A172 (cell line): ENCODE results near the gene IFNL3. TPM values are rescaled to one million over a fixed set of nuclear protein-coding genes. Genes with fewer than 3 reads are reported as not detected.
"Not testable (repeated sequence)": the region's sequence is repeated elsewhere in the genome, so short reads cannot be mapped to it uniquely, and the experiment has no call there.

Experiments
- DNase-seq: peaks from one replicate; pipeline ENCODE4 v3.0.0-alpha.2; 2015; ENCODE audit warnings: low spot score
- total RNA-seq: library from RNA; depleted of rRNA; stranded (reverse); fragments of >200 nt; shearing (Covaris generic); gene quantifications from 2 replicates; pipeline ENCODE4 v1.2.3, GENCODE V29; 2014; rRNA removed

The IFNL3 gene
- not detected in 2 replicates for total RNA-seq

- DNase-seq, result not testable (repeated sequence)
Observed at GRCh38 chr19:39244410-39245100, at the start of gene IFNL3. Gene IFNL3 (minus strand): TSS chr19:39245006. CDS start chr19:39244967, 39 bp downstream.

- no peak for DNase-seq
Observed at GRCh38 chr19:39293394-39293793, 48.6 kb upstream of the IFNL3 start.

- no peak for DNase-seq
Observed at GRCh38 chr19:39284032-39284431, 39.2 kb upstream of the IFNL3 start.

DNA sequence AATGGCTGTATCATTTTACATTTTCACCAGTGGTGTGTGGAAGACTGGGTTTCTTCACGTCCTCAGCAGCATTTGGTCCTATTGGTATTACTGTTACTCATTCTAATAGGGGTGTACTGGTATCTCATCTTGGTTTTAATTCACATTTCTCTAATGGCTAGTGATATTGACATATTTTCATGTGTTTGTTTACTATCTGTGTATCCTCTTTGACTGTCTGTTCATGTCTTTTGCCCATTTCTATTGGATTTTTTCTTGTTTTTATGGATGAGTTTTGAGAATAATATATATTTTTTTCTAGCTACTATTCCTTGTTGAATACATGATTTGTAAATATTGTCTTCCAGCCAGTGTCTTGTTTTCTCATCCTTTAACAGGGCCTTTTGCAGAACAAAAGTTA is 37.2 kb upstream of the IFNL3 start:
- no peak for DNase-seq

DNA sequence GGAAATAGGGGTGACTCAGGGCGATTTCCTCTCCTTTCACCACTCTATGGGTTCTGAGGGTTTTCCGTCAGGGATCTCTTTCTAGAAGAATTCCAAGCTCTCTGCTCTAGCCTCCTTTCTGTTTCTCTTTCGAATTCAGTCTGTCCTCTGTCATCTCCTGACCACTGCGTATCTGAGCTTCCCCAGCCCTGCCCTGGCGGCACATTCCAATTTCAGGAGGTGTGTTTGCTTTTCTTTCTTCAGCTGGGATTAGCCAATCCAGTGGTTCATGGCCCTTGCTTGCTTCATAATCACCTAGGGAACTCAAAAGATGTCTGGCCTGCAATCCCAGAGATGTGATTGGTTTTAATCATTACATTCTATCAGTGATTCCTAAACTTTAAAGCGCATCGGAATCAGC is 32.8 kb upstream of the IFNL3 start:
- no peak for DNase-seq

- DNase-seq, result no peak
Observed at GRCh38 chr19:39276740-39277139, 31.9 kb upstream of the IFNL3 start.

- DNase-seq, result no peak
Observed at GRCh38 chr19:39275578-39275977, 30.8 kb upstream of the IFNL3 start.

DNA sequence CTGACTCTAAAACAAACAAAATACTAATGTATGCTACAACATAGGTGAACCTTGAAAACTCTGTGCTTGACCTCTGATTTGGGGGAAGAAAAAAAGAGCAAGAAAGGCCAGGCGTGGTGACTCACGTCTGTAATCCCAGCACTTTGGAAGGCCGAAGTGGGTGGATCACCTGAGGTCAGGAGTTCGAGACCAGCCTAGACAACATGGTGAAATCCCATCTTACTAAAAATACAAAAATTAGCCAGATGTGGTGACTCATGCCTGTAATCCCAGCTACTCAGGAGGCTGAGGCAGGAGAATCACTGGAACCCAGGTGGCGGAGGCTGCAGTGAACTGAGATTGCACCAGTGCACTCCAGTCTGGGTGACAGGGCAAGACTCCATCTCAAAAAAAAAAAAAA is 29.1 kb upstream of the IFNL3 start:
- DNase-seq, result peak; percentile 7

- no peak for DNase-seq
Observed at GRCh38 chr19:39270036-39270871, 25.4 kb upstream of the IFNL3 start.

GRCh38 chr19:39269369-39269768 is 24.6 kb upstream of the IFNL3 start:
- DNase-seq, result not testable (repeated sequence)

DNA sequence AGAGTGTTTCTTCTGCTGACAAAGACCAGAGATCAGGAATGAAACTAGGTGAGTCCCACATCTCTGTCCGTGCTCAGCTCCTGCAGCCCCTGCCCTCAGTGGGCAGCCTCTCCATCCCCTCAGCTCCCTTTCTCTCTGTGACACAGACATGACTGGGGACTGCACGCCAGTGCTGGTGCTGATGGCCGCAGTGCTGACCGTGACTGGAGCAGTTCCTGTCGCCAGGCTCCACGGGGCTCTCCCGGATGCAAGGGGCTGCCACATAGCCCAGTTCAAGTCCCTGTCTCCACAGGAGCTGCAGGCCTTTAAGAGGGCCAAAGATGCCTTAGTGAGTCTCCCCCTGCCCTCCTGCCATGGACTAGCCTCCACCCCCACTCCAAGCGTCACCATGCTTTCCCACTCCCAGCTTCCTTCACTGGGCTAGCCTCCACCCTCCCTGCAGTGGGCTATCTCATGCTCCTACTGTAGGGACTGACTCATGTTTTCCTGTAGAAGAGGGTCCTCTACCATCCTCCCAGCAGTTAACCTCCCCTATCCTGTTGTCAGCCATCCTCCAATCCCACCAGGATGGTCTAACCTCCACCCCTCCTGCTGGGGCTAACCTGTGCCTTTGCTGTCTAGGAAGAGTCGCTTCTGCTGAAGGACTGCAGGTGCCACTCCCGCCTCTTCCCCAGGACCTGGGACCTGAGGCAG is 23.9 kb upstream of the IFNL3 start:
- DNase-seq, result not testable (repeated sequence)

- not testable (repeated sequence) for DNase-seq
Observed at GRCh38 chr19:39268085-39268484, 23.3 kb upstream of the IFNL3 start, which contains the start of gene IFNL2. Gene IFNL2 (plus strand): TSS chr19:39268396. CDS start chr19:39268569, 173 bp downstream.

GRCh38 chr19:39265321-39265916 is 20.6 kb upstream of the IFNL3 start:
- DNase-seq, result no peak

GRCh38 chr19:39264306-39265290 is 19.8 kb upstream of the IFNL3 start:
- DNase-seq, result no peak

- DNase-seq, result no peak
Observed at GRCh38 chr19:39263912-39264305, 19.1 kb upstream of the IFNL3 start.

DNA sequence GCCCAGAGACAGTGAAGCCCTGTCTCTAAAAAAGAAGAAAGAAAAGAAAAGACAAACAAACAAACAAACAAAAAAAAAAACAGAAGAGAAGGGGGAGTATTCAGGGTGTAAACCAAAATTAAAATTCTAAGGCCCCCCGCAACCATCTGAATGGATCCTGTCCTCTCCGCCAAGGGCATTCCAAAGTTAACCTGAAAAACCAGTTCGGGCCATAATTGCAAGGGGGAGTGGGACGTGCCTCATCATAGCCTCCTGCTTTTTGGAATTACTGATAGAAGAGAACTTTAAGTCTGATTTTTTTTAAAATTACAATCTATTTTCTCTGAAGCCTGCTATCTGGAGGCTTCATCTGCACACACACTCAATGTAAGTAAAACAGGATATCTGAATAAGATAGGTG is 17.7 kb upstream of the IFNL3 start:
- DNase-seq, result no peak

- no peak for DNase-seq
Observed at GRCh38 chr19:39261704-39262103, 16.9 kb upstream of the IFNL3 start.

DNA sequence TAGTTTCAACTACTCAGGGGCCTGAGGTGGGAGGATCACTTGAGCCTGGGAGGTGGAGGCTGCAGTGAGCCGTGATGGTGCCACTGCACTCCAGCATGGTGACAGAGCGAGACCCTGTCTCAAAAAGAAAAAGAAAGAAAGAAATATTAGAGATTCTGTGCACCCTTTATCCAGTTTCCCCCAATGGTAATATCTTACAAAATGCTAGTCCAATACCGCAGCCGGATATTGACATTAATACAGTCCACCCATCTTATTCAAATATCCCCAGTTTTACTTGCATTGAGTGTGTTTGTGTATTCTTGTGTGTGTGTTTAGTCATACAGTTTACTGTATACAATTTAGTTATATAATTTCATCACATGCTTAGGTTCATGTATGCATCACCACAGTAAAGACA is 12.4 kb upstream of the IFNL3 start:
- DNase-seq, result no peak

DNA sequence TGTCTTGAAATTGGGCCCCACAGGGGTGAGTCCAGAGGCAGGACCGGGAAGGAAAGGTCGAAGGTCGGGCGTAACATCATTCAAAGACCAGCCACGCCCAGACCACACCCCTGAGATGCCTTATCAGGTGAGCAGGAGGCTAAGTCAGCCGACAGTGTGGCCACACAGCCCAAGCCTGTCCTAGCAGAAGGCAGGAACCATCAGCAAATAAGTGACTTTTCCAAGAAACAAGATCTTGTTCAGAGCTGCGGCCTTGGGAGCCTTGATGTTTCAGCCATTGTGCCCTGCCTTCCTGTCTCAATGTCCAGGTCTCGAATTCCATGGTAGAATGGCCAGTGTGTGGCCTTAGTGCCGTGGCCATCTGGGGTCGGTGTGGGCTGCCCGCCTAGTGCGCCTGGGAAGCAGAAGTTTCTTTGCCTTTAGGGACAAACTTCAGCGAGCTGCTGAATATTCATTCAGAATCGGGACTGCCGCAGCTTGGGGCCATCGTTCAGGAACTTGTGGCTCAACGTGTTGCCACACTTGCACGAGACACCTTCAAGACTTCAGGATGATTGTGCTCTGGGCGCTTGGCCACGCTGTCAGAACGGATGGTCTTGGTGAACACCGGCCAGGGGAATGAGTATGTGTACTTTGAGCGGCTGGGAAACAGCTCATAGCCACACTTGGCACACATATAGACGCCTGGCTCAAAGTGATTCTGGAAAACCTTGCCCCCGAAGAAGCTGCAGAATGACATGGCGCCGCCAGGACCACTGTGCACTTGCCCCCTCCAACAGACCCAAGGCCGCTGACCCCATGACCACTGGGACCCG is 9.9 kb upstream of the IFNL3 start:
- DNase-seq, result no peak
